GM12878 (cell line): ENCODE results near the gene PKLR.

Experiments used
- EZH2 ChIP-seq: IDR thresholded peaks from 2 replicates; pipeline ENCODE4 v1.6.1; 2012; ENCODE audit warnings: low read depth, mild to moderate bottlenecking, control low read depth, inconsistent platforms, low read length, borderline replicate concordance; ENCODE audit not compliant: control insufficient read depth
- KDM1A ChIP-seq: fragments of 200-600 bp; sonication (generic); IDR thresholded peaks from 2 replicates; pipeline ENCODE4 v1.6.1; 2016; ENCODE audit warnings: borderline replicate concordance
- NFYB ChIP-seq: IDR thresholded peaks from 2 replicates; pipeline ENCODE4 v1.6.1; 2011; ENCODE audit warnings: low read depth, mild to moderate bottlenecking, low read length, improper control_type of control experiment, moderate library complexity; ENCODE audit not compliant: insufficient read depth
- RAD21 ChIP-seq: IDR thresholded peaks from 2 replicates; pipeline ENCODE4 v1.6.1; 2011; ENCODE audit warnings: mild to moderate bottlenecking, low read depth, low read length, moderate library complexity; ENCODE audit not compliant: insufficient read depth
- SMC3 ChIP-seq: IDR thresholded peaks from 2 replicates; pipeline ENCODE4 v1.6.1; 2011; ENCODE audit warnings: low read length, improper control_type of control experiment, borderline replicate concordance
- SP1 ChIP-seq: IDR thresholded peaks from one replicate; pipeline ENCODE4 v1.6.1; 2011; ENCODE audit warnings: low read depth, low read length
- SRF ChIP-seq, 2 experiments: IDR thresholded peaks; 2 replicates each; pipeline ENCODE4 v1.6.1; 2011; ENCODE audit warnings: low read depth in 2 of 2, low read length in 2 of 2, mild to moderate bottlenecking in 1 of 2, moderate library complexity in 1 of 2
- TAF1 ChIP-seq: IDR thresholded peaks from 2 replicates; pipeline ENCODE4 v1.6.1; 2011; ENCODE audit warnings: mild to moderate bottlenecking, low read depth, low read length, borderline replicate concordance
- TF ChIP-seq, protein P1 (sequence below), 3 experiments: IDR thresholded peaks in 2 of 3; conservative IDR thresholded peaks in 1 of 3; 2 replicates each; pipeline ENCODE4 v1.5.1; 2011; ENCODE audit warnings: low read depth in 3 of 3, low read length in 3 of 3, mild to moderate bottlenecking in 3 of 3, control low read depth in 2 of 3, moderate library complexity in 2 of 3, inconsistent platforms in 1 of 3, mixed read lengths in 1 of 3; ENCODE audit not compliant: control insufficient read depth in 2 of 3, insufficient read depth in 1 of 3; ENCODE audit errors: extremely low read depth in 1 of 3

DNA sequence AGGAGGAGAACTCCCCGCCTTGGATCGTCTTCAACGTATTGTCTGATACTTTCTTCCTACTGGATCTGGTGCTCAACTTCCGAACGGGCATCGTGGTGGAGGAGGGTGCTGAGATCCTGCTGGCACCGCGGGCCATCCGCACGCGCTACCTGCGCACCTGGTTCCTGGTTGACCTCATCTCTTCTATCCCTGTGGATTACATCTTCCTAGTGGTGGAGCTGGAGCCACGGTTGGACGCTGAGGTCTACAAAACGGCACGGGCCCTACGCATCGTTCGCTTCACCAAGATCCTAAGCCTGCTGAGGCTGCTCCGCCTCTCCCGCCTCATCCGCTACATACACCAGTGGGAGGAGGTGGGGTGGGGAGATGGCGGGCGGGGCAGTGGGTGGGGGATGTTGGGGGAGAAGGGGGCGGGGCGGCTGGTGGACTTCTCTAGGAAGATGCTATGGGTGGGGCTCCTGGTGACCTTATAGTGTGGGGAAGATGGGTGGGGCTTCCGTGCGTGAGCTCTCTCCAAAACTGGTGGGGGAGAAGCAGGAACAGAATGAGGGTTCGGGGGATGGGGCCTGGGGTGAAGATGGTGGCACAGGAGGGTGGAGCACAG is 18.6 kb downstream of the PKLR start:
- TF ChIP-seq TAF1 (no peak), NFYB (no peak), KDM1A (no peak), SRF (IDR thresholded peaks at IDR 0.05; ENCODE audit: low read depth in 2 of 2, low read length in 2 of 2) (no peak), RAD21 (no peak), EZH2 (no peak), SMC3 (no peak), SP1 (no peak)
- TF ChIP-seq, protein P1, sequence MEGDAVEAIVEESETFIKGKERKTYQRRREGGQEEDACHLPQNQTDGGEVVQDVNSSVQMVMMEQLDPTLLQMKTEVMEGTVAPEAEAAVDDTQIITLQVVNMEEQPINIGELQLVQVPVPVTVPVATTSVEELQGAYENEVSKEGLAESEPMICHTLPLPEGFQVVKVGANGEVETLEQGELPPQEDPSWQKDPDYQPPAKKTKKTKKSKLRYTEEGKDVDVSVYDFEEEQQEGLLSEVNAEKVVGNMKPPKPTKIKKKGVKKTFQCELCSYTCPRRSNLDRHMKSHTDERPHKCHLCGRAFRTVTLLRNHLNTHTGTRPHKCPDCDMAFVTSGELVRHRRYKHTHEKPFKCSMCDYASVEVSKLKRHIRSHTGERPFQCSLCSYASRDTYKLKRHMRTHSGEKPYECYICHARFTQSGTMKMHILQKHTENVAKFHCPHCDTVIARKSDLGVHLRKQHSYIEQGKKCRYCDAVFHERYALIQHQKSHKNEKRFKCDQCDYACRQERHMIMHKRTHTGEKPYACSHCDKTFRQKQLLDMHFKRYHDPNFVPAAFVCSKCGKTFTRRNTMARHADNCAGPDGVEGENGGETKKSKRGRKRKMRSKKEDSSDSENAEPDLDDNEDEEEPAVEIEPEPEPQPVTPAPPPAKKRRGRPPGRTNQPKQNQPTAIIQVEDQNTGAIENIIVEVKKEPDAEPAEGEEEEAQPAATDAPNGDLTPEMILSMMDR (IDR thresholded peaks at IDR 0.05 in 2 of 3, conservative IDR thresholded peaks at IDR 0.05 in 1 of 3; ENCODE audit: control insufficient read depth in 2 of 3, extremely low read depth in 1 of 3, insufficient read depth in 1 of 3, low read depth in 3 of 3, low read length in 3 of 3), result no peak
